ENCODE results near the gene COL27A1. TPM values are rescaled to one million over a fixed set of nuclear protein-coding genes. Genes with fewer than 3 reads are reported as not detected.

Gene COL27A1
- polyA plus RNA-seq, 1 donor (not counting 4 experiments of a cell fraction or from before 2014, with no cell fraction given), result 14.0 TPM

- FAIRE-seq (no peak), DNase-seq (ENCODE audit: low read depth, low spot score) (no peak)
- Histone ChIP-seq H3K4me1 (ENCODE audit: control insufficient read depth, extremely low read depth, insufficient read depth, low read length) (peaks cover 4% of the 10 kb centered on the region), H3K27ac (ENCODE audit: control insufficient read depth, insufficient read depth, low read length) (no peak overlapping the region), H3K27me3 (ENCODE audit: control insufficient read depth, extremely low read depth, insufficient read depth, low read length) (no peaks in the 10 kb centered on the region), H3K36me3 (ENCODE audit: control insufficient read depth in 2 of 2, extremely low read depth in 1 of 2, insufficient read depth in 2 of 2, low read length in 2 of 2) (no peaks in the 10 kb centered on the region), H3K9ac (ENCODE audit: control insufficient read depth, extremely low read depth, insufficient read depth, low read length) (no peak overlapping the region), H3K4me2 (ENCODE audit: control insufficient read depth, extremely low read depth, insufficient read depth, low read depth, low read length) (no peak overlapping the region), H3K79me2 (ENCODE audit: control insufficient read depth, insufficient read depth, low read length) (no peaks in the 10 kb centered on the region), H3K4me3 (ENCODE audit: control insufficient read depth in 2 of 3, extremely low read depth in 1 of 3, insufficient read depth in 2 of 3, low read depth in 1 of 3, low read length in 3 of 3) (no peak overlapping the region), H2AFZ (ENCODE audit: control insufficient read depth, low read length) (no peak overlapping the region), H4K20me1 (ENCODE audit: control insufficient read depth, extremely low read depth, insufficient read depth, low read length) (no peaks in the 10 kb centered on the region), H3K9me1 (ENCODE audit: control insufficient read depth, extremely low read depth, insufficient read depth, low read length) (no peaks in the 10 kb centered on the region), H3K9me3 (ENCODE audit: control insufficient read depth, low read depth, low read length) (peaks cover 4% of the 10 kb centered on the region)
- TF ChIP-seq EZH2 (IDR thresholded peaks at IDR 0.05; ENCODE audit: low read length), result no peak
- TF ChIP-seq CTCF (optimal IDR thresholded peaks at IDR 0.05 in 1 of 3, IDR thresholded peaks at IDR 0.05 in 1 of 3, conservative IDR thresholded peaks at IDR 0.05 in 1 of 3; ENCODE audit: extremely low read depth in 1 of 3, insufficient read depth in 2 of 3, low read length in 3 of 3), result no peak
- dilution Hi-C loops (cut with MboI; ENCODE audit: extremely low pct_ligation_motif_present, low sequenced_read_pairs), result no loop called here
Observed at GRCh38 chr9:114315723-114316363, 160.5 kb downstream of the COL27A1 start.

GRCh38 chr9:114316605-114317230 lies 161.4 kb downstream of the COL27A1 start:
- H3K79me2 ChIP-seq (ENCODE audit: control insufficient read depth, insufficient read depth, low read length), result no peaks in the 10 kb centered on the region
- H3K4me1 ChIP-seq (ENCODE audit: control insufficient read depth, extremely low read depth, insufficient read depth, low read length), result peaks cover 4% of the 10 kb centered on the region
- no peak overlapping the region for H2AFZ ChIP-seq (ENCODE audit: control insufficient read depth, low read length)
- no peak for FAIRE-seq
- no peaks in the 10 kb centered on the region for H3K27me3 ChIP-seq (ENCODE audit: control insufficient read depth, extremely low read depth, insufficient read depth, low read length)
- DNase-seq (ENCODE audit: low read depth, low spot score), result no peak
- no peaks in the 10 kb centered on the region for H3K36me3 ChIP-seq (ENCODE audit: control insufficient read depth in 2 of 2, extremely low read depth in 1 of 2, insufficient read depth in 2 of 2, low read length in 2 of 2)
- dilution Hi-C loops (cut with MboI; ENCODE audit: extremely low pct_ligation_motif_present, low sequenced_read_pairs), result no loop called here
- no peak overlapping the region for H3K9ac ChIP-seq (ENCODE audit: control insufficient read depth, extremely low read depth, insufficient read depth, low read length)
- H3K27ac ChIP-seq (ENCODE audit: control insufficient read depth, insufficient read depth, low read length), result no peak overlapping the region
- H3K9me3 ChIP-seq (ENCODE audit: control insufficient read depth, low read depth, low read length), result peaks cover 4% of the 10 kb centered on the region
- no peak overlapping the region for H3K4me2 ChIP-seq (ENCODE audit: control insufficient read depth, extremely low read depth, insufficient read depth, low read depth, low read length)
- no peak for TF ChIP-seq CTCF (optimal IDR thresholded peaks at IDR 0.05 in 1 of 3, IDR thresholded peaks at IDR 0.05 in 1 of 3, conservative IDR thresholded peaks at IDR 0.05 in 1 of 3; ENCODE audit: extremely low read depth in 1 of 3, insufficient read depth in 2 of 3, low read length in 3 of 3)
- TF ChIP-seq EZH2 (IDR thresholded peaks at IDR 0.05; ENCODE audit: low read length), result no peak
- H4K20me1 ChIP-seq (ENCODE audit: control insufficient read depth, extremely low read depth, insufficient read depth, low read length), result no peaks in the 10 kb centered on the region
- H3K9me1 ChIP-seq (ENCODE audit: control insufficient read depth, extremely low read depth, insufficient read depth, low read length), result no peaks in the 10 kb centered on the region
- H3K4me3 ChIP-seq (ENCODE audit: control insufficient read depth in 2 of 3, extremely low read depth in 1 of 3, insufficient read depth in 2 of 3, low read depth in 1 of 3, low read length in 3 of 3), result no peak overlapping the region

Data from keratinocyte (primary cell).